NCI-H446 treated with DMSO at 0.1 percent for 48 hours (cell line): ENCODE results near the gene TBC1D22A.

Experiments used
- DNase-seq: peaks from one replicate; lab custom pipeline; 2025; lab: John Stamatoyannopoulos, UW

TBC1D22A gene

GRCh38 chr22:47013861-47014635 lies 251.6 kb downstream of the TBC1D22A start:
- DNase-seq, result no peak

DNA sequence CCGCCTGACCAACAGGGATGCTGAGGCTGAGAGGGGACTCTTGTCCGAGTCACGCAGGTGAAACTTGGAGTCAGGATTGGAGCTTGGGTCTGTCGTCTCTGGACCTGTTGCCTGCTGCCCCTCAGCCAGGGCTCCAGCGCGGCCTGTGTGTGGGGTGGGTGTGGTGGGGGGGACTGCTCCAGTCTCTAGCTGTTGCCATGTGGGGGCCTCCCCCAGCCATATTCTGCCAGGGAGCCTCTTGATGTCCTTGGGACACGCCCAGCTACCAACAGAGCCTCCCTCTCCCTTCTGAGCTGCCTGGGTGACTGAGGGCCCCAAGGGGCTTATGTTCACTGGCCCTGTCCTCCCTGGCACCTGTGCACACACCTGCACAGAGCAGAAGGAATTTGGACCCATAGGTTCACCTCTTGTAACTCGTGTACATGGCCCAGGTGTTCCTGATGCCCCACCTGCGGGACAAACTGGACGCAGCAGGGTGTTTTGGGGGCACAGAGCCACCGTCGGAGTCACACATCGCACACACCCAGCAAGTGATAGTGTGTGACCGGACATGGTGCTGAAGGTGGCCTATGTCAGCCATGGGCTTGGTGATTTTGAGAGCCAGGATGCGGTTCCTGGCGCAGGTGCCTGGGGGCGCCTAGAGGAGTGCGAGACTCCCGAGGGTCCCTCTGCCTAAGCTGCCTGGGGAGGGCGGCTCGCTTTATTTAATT lies 252.3 kb downstream of the TBC1D22A start:
- DNase-seq, result no peak

DNA sequence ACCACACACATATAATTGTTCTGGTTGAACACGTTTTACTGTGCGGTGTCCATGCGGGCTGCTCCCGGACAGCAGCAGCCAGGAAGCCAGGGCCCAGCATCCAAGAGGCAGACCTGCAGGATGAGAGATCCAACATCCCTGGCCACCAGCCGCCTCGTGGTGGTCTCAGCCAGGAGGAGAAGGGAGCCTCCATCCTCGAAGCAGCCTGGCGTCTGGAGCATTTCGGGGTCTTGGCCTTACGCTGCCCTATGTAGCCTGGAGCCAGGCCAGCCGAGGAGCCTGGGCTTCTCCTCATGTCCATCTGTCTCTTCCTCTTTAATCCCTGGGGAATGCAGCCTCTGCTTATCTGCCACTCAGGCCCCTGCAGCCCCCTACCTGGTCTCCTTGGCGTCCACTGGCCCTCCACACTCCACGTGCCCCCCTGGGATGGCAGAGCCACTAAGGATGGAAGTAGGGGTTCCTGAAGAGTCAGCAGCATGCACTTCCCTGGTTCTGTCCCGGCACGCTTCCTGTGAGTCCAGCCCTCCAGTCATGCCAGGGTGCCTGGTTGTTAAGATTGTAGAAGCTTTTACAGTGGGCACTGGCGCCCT lies 253.2 kb downstream of the TBC1D22A start:
- no peak for DNase-seq

GRCh38 chr22:47016631-47017030 lies 254.2 kb downstream of the TBC1D22A start:
- DNase-seq, result no peak

- DNase-seq, result no peak
These were observed 254.8 kb downstream of the TBC1D22A start for GRCh38 chr22:47017245-47017644.

GRCh38 chr22:47018010-47018910 lies 255.8 kb downstream of the TBC1D22A start:
- DNase-seq, result no peak

DNA sequence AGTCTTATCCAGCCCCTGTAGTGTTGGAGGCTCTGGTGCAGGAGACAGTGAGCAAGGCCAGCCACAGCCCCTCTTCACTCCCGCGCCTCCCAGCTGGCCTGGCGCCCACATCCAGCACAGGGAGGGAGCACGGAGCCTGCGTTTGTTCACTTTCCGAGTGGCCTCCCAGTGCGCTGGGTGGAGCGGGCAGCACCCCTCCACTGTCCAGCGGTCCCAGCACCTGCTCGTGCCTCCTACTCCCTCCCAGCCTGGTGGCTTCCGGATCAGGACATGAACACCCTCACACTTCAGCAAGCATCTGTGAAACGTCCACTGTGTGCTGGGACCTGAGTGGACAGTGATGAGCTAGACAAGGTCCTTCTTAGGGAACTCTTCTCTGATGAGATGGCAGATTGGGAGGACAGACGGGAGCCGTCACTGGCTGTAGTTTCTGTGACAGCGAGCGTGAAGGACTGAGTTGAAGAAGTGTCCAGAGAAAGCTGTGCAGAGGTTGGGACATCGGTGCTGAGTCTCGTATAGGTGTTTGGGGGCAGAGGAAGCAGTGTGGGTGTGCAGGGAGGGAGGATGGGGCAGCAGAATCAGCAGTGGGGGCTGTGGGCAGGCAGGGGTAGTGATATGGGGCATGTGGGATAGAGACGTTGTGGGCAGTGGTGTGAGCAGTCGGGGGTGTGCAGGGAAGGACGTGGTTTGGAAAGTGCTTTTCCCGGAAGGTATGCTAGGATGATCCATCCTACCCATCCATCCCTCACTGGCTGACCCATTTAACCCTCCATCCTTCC lies 256.8 kb downstream of the TBC1D22A start:
- no peak for DNase-seq

DNA sequence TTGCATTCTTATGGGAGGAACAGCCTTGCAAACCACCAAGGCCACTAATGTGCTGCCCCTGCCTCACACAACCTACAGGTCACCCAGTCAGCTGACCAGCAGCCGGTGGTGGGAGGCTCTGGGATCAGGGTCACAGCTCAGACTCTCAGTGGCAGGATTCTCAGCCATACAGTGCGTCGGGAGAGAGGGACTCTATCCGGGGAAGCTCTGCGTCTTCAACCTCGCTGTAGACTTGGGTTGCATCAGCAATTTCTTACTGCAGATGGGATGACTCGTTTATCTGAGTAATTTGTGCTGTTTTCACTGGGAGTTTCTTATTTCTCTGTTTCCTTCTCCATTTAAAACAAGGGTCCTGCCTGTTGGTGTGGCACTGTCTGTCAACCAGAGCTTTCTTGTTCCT lies 257.7 kb downstream of the TBC1D22A start:
- DNase-seq, result no peak

DNA sequence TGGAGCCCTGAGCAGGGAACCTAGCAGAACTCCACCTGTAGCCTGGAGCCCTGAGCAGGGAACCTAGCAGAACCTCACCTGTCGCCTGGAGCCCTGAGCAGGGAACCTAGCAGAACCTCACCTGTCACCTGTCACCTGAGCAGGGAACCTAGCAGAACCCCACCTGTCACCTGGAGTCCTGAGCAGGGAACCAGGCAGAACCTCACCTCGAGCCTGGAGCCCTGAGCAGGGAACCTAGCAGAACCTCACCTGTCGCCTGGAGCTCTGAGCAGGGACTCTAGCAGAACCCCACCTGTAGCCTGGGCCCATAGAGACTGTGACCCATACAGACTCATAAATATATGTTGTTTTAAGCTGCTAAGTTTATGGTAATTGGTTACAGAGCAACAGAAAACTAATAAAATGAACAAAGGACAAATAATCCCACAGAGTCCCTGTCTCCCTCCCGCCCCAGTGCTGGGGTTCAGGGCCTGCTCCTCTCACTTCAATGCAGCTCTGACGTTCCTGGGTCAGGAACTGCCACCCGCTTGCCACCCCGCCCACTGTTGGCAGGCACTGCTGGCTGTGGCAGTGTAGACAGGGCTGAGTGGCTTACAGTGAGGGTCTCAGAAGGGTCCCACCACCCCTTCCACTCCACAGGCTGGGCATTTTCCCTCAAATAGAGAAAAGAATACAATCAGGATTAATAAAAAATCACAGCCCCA lies 259.1 kb downstream of the TBC1D22A start:
- DNase-seq, result no peak

DNA sequence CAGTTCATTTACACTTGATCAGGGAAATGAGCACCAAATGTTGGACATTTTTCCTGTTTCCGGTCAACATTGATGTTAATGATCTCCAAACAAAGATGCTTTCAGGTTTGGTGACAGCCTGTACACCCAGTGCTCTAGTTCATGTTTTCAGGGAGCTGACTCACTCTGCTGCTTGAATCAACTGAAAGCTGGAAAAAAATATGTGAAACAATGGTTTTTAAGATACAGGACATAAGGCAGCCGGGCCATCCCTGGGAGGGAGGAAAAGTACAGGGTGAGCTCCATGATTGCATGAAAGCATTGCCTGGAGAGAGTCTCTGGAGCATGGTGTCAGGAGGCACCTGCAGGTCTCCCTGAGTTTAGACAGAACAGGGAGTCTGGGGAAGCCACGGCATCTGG lies 259.6 kb downstream of the TBC1D22A start:
- DNase-seq, result no peak

DNA sequence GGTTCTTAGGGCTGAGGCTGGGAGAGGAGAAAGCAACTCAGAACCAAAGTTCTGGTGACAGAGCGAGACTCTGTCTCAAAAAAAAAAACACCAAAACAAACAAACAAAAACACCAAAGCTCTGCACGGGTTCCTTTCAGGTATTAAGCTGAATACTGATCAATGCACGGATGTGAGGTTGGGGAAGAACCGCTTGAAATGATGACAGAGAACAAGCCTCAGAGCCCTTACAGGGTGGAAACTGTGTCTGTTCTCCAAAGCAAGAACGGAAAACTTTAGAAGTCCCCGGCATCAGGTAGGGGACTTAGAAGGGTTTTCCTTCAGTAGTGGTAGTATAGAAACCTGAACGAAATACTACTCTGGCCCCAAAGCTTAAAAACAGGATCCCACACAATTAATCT lies 260.0 kb downstream of the TBC1D22A start:
- no peak for DNase-seq

DNA sequence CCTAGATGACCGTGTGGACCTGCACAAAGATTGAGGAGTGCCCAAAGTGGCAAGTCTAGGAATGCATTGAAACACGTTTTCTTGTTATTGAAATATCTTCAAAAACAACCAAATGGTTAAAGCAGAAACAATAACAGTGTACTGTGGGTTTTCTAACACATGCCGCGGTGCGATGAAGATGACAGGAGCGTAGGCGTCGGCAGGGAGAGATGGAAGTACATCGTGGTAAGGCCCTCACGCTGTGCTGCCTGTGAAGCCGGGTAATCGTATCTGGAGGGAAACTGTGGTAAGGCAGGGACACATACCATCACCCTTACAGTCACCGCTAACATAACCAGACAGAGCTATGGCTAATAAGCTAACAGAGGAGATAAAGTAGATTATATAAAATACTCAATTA lies 261.4 kb downstream of the TBC1D22A start:
- no peak for DNase-seq

GRCh38 chr22:47027766-47028165 lies 265.3 kb downstream of the TBC1D22A start:
- DNase-seq, result no peak

DNA sequence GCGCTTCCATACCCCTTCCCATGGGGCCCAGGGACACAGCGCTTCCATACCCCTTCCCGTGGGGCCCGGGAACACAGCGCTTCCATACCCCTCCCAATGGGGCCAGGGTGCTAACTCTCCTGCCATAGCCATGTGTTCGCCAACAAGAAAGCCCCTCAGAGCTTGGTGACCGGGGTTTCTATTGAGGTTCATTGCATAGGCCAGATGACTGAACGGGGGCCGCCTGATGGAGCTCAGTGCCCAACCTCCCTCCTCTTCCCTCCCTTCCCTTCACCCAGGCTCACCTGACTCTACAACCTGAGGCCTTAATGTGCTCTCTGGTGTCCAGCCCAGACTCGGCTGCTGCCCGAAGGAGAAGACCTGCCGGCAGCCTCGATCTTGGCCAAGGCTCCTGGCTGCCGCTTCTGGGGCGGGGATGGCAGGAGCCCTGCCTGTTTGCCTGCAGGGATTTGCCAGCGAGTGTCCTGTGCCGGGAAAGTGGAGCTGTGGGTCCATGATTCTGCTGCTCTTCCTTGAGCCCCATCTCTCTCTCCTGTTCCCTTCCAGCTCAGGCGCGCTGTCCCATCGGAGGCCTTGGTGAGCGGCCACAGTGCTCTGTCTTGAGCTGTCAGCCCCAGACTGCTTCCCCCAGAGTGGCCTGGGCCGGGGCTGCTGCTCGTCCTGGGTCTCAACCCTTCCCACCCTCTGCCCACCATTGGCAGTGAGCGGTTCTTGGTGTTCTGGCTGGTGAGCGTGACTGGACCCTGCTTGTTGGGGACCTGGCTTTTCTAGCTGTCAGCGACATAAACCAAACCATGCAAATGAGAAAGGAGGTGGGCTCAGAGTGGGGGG lies 267.0 kb downstream of the TBC1D22A start:
- DNase-seq, result no peak

GRCh38 chr22:47030143-47030661 lies 267.8 kb downstream of the TBC1D22A start:
- DNase-seq, result no peak

GRCh38 chr22:47030881-47031627 lies 268.6 kb downstream of the TBC1D22A start:
- no peak for DNase-seq

- no peak for DNase-seq
These were observed 269.1 kb downstream of the TBC1D22A start for GRCh38 chr22:47031628-47031915.

- no peak for DNase-seq
These were observed 269.9 kb downstream of the TBC1D22A start for GRCh38 chr22:47032091-47032943.
